Immature natural killer cell (primary cell): ENCODE results near the gene SLC29A2. TPM values are rescaled to one million over a fixed set of nuclear protein-coding genes. Genes with fewer than 3 reads are reported as not detected.

Experiments used
- DNase-seq, 3 donors: peaks; one replicate each; pipeline ENCODE4 v3.0.0; 2022; ENCODE audit warnings: mixed read lengths in 1 of 3
- H3K27ac Mint-ChIP-seq, 6 donors: one replicate each; pipeline ENCODE4 v1.8.0; 2020; ENCODE audit warnings: mixed read lengths in 6 of 6, mild to moderate bottlenecking in 5 of 6, inconsistent platforms in 4 of 6, moderate library complexity in 3 of 6
- H3K27me3 Mint-ChIP-seq, 3 donors: one replicate each; pipeline ENCODE4 v1.8.0; 2020 to 2021; ENCODE audit warnings: low read depth in 3 of 3, mild to moderate bottlenecking in 3 of 3, mixed read lengths in 3 of 3, moderate library complexity in 3 of 3, inconsistent platforms in 1 of 3
- H3K36me3 Mint-ChIP-seq, 3 donors: one replicate each; pipeline ENCODE4 v1.8.0; 2020; ENCODE audit warnings: mixed read lengths in 3 of 3, inconsistent platforms in 2 of 3, mild to moderate bottlenecking in 2 of 3
- H3K4me1 Mint-ChIP-seq, 2 donors: one replicate each; pipeline ENCODE4 v1.8.0; 2020; ENCODE audit warnings: inconsistent platforms in 2 of 2, mild to moderate bottlenecking in 2 of 2, mixed read lengths in 2 of 2, moderate library complexity in 1 of 2
- H3K4me3 Mint-ChIP-seq, 5 donors: one replicate each; pipeline ENCODE4 v1.8.0; 2020; ENCODE audit warnings: mild to moderate bottlenecking in 5 of 5, mixed read lengths in 5 of 5, inconsistent platforms in 3 of 5, moderate library complexity in 3 of 5
- H3K9me3 Mint-ChIP-seq, 6 donors: one replicate each; pipeline ENCODE4 v1.8.0; 2020; ENCODE audit warnings: mild to moderate bottlenecking in 6 of 6, mixed read lengths in 6 of 6, inconsistent platforms in 4 of 6, moderate library complexity in 3 of 6
- polyA plus RNA-seq, 3 donors: library from polyadenylated mRNA; unstranded; fragments of 300-500 nt; fragmentation: Illumina TruSeq; gene quantifications; one replicate each; pipeline ENCODE4 v1.2.3, GENCODE V29; 2021

Gene SLC29A2
- polyA plus RNA-seq, 3 donors from 2014 or later, result 0.21 to 0.32 TPM; not detected in 1

DNA sequence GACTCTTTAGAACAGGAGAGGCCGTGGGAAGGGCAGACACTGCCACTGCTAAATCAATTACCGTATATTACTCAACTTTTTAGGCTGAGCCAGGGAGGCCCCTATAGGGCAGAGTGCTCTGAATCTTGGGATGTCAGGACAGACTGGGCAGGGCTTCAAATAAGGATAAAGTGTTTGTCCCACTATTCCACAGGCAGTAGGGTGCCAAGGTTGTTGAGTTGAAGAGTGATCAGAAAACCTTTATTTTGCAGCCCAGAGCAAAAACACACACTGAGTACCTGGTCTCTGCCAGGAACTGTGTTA is 22.5 kb downstream of the SLC29A2 start:
- no peak for DNase-seq
- H3K4me3 Mint-ChIP-seq, result peak overlapping the region; percentile 18 to 95 (median 46)
- peak overlapping the region in 2 of 6 donors; percentile 33 to 36 for H3K27ac Mint-ChIP-seq
- peaks cover 26 to 27% of the 10 kb centered on the region in 2 donors for H3K4me1 Mint-ChIP-seq
- peaks cover 12 to 21% (median 16%) of the 10 kb centered on the region in 3 donors for H3K27me3 Mint-ChIP-seq
- H3K36me3 Mint-ChIP-seq, result peaks cover 0 to 4% (median 4%) of the 10 kb centered on the region in 3 donors
- H3K9me3 Mint-ChIP-seq, result peaks cover 0 to 2% (median 0%) of the 10 kb centered on the region in 6 donors

GRCh38 chr11:66347425-66348276 is 23.9 kb downstream of the SLC29A2 start, which contains the start of gene B4GAT1:
Gene B4GAT1, minus strand, starts transcription at chr11:66347629. Its CDS starts 84 bp downstream, at chr11:66347545.
- peaks cover 4 to 5% (median 5%) of the 10 kb centered on the region in 3 donors for H3K36me3 Mint-ChIP-seq
- H3K4me3 Mint-ChIP-seq, result peak within 1 kb of the TSS; percentile 92 to 98 (median 96)
- peaks cover 37 to 40% of the 10 kb centered on the region in 2 donors for H3K4me1 Mint-ChIP-seq
- H3K27me3 Mint-ChIP-seq, result peaks cover 12 to 24% (median 16%) of the 10 kb centered on the region in 3 donors
- H3K9me3 Mint-ChIP-seq, result peaks cover 0 to 2% (median 0%) of the 10 kb centered on the region in 6 donors
- peak within 1 kb of the TSS; percentile 85 to 98 (median 92) for H3K27ac Mint-ChIP-seq
- DNase-seq, result peak; percentile 80 to 84 (median 82)

DNA sequence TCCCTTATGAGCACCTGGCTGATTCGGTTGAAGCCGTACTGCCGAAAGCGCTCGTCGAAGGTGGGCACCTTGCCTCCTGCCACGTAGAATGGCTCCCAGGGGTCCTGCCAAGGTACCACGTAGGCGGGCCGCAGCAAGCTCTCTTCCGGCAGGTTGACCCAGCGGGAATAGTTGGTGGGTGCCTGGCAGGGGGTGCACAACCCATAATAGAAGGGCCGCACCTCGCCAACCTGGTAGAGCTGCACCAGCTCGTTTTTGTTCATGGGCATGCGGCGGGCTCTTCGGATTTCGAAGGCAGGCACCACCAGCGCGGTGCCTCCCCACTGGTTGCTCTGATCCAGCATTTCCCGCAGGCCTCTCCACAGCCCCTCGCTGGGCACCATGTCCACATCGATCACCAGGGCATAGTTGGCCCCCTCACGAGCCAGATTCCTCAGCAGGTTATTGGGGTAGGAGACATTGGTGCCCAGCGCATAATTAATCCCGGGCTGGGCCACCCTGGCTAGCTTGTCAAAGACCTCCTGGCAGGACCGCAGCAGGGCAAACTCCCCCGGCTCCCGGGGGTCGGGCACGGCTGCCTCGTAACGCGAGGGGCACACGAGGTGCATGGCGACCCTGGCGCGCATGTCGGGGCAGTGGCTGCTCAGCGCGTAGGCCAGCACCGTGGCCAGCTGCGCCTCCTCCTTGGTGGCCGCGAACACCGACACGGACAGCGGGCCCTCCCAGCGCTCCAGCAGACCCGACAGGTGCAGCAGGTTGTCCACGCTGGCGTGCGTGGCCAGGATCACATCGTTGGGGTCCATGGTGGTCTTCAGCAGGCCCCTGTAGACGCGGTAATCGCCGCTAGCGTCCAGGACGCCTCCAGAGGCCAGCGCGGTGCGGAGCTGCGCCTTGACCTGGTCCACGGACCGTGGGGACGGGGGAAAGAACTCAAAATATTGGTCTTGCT is 24.8 kb downstream of the SLC29A2 start:
- peaks cover 0 to 2% (median 0%) of the 10 kb centered on the region in 6 donors for H3K9me3 Mint-ChIP-seq
- peaks cover 14 to 24% (median 16%) of the 10 kb centered on the region in 3 donors for H3K27me3 Mint-ChIP-seq
- peak overlapping the region; percentile 69 to 98 (median 96) for H3K4me3 Mint-ChIP-seq
- peaks cover 10 to 11% (median 11%) of the 10 kb centered on the region in 3 donors for H3K36me3 Mint-ChIP-seq
- H3K4me1 Mint-ChIP-seq, result peaks cover 37 to 41% of the 10 kb centered on the region in 2 donors
- DNase-seq, result no peak
- peak overlapping the region in 4 of 6 donors; percentile 34 to 97 (median 94) for H3K27ac Mint-ChIP-seq

GRCh38 chr11:66345316-66345649 is 26.3 kb downstream of the SLC29A2 start:
- H3K36me3 Mint-ChIP-seq, result peaks cover 14 to 23% (median 17%) of the 10 kb centered on the region in 3 donors
- peaks cover 41% of the 10 kb centered on the region in 2 donors for H3K4me1 Mint-ChIP-seq
- H3K27me3 Mint-ChIP-seq, result peaks cover 17 to 28% (median 19%) of the 10 kb centered on the region in 3 donors
- H3K4me3 Mint-ChIP-seq, result peak overlapping the region; percentile 95 to 98 (median 96)
- DNase-seq, result no peak
- H3K9me3 Mint-ChIP-seq, result peaks cover 0 to 2% (median 0%) of the 10 kb centered on the region in 6 donors
- peak overlapping the region; percentile 91 to 97 (median 96) for H3K27ac Mint-ChIP-seq

GRCh38 chr11:66344550-66345315 is 26.8 kb downstream of the SLC29A2 start, which contains the start of gene BRMS1:
Gene BRMS1, minus strand, starts transcription at chr11:66345104. Its CDS starts 2,870 bp downstream, at chr11:66342234.
- peak within 1 kb of the TSS; percentile 91 to 97 (median 96) for H3K27ac Mint-ChIP-seq
- peaks cover 41% of the 10 kb centered on the region in 2 donors for H3K4me1 Mint-ChIP-seq

DNA sequence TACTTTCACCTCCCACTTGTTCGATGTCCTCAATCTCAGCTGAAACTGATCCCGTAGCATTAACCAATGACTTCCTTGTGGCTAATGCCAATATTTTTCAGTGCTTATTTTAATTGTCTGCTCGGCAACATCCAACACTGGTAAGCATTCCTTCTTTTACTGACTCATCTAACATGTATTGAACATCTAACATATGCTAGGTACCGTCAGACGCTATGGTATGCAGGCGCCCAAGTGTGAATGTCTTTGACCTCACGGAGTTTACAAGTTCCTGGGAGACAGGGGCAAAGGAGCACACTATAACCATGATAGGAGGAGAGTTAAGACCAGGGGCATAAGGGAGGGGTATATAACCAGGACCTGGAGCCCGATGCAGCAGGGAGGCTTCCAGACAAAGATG is 28.4 kb downstream of the SLC29A2 start:
- DNase-seq, result no peak
- peaks cover 0 to 2% (median 0%) of the 10 kb centered on the region in 6 donors for H3K9me3 Mint-ChIP-seq
- H3K27ac Mint-ChIP-seq, result peak overlapping the region in 3 of 6 donors; percentile 66 to 91 (median 68)
- H3K4me3 Mint-ChIP-seq, result peak overlapping the region; percentile 95 to 98 (median 96)
- H3K36me3 Mint-ChIP-seq, result peaks cover 19 to 37% (median 25%) of the 10 kb centered on the region in 3 donors
- peaks cover 38 to 39% of the 10 kb centered on the region in 2 donors for H3K4me1 Mint-ChIP-seq
- peaks cover 14 to 25% (median 18%) of the 10 kb centered on the region in 3 donors for H3K27me3 Mint-ChIP-seq

More at GRCh38 chr11:66344550-66345315, 26.8 kb downstream of the SLC29A2 start, which contains the start of gene BRMS1:
- peak; percentile 94 to 95 (median 94) for DNase-seq
- Mint-ChIP-seq H3K4me3 (peak within 1 kb of the TSS; percentile 95 to 98 (median 96)), H3K9me3 (peaks cover 0 to 2% (median 0%) of the 10 kb centered on the region in 6 donors), H3K36me3 (peaks cover 14 to 26% (median 17%) of the 10 kb centered on the region in 3 donors), H3K27me3 (peaks cover 17 to 30% (median 19%) of the 10 kb centered on the region in 3 donors)

- Mint-ChIP-seq H3K4me1 (peaks cover 42 to 43% of the 10 kb centered on the region in 2 donors), H3K36me3 (peaks cover 19 to 47% (median 35%) of the 10 kb centered on the region in 3 donors), H3K9me3 (no peaks in the 10 kb centered on the region), H3K27me3 (peaks cover 13 to 22% (median 15%) of the 10 kb centered on the region in 3 donors), H3K4me3 (peak overlapping the region in 1 of 5 donors; percentile 6), H3K27ac (peak overlapping the region in 1 of 6 donors; percentile 58)
- no peak for DNase-seq
Observed at GRCh38 chr11:66341502-66342126, 29.9 kb downstream of the SLC29A2 start.

DNA sequence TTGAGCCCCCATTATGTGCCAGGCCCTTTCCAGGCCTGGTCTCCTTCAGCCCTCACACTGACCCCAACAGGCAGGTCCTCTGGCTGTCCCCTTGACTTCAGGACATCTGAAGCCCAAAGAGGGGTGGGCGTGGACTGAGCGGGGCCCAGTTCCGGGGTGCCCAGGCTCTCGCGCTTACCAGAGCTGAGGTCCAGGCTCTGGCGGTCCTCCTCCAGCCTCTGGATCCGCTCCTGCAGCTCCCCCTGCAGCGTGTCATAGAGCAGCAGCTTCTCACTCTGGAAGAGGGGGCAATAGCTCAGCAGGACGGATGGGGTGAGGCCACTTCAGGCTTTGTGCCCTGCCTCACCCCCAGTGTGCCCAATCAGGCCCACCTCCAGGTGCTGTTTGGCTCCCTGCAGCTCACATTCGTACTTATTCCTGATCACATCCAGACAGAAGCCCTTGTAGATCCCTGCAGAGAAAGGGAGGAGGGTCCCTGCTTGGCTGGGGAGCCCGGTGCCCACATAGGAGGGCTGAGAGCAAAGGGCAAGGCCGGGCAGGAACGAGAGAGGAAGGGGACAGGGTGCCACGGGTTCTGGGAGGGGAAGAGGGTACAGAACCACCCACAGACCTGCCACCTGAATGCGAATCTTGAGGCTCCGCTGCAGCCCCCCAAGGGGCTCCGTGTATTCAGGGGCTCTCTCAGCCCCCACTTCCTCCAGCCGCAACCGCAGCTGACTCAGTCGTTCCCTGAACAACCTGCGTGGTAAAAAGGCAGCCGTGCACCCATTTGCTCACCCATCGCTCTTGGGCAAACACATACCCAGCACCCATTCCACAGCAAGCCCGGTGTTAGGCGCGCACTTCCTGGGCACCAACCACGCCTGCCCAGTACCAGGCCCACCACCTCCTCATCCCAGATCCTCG is 30.7 kb downstream of the SLC29A2 start:
- Mint-ChIP-seq H3K4me1 (peaks cover 47 to 48% of the 10 kb centered on the region in 2 donors), H3K9me3 (no peaks in the 10 kb centered on the region), H3K27me3 (peaks cover 15 to 26% (median 20%) of the 10 kb centered on the region in 3 donors), H3K36me3 (peaks cover 19 to 48% (median 36%) of the 10 kb centered on the region in 3 donors), H3K27ac (no peak overlapping the region), H3K4me3 (no peak overlapping the region)
- no peak for DNase-seq

GRCh38 chr11:66339686-66340483 is 31.7 kb downstream of the SLC29A2 start:
- Mint-ChIP-seq H3K36me3 (peaks cover 19 to 48% (median 36%) of the 10 kb centered on the region in 3 donors), H3K27ac (no peak overlapping the region), H3K4me1 (peaks cover 38 to 42% of the 10 kb centered on the region in 2 donors), H3K9me3 (no peaks in the 10 kb centered on the region), H3K4me3 (no peak overlapping the region), H3K27me3 (peaks cover 11 to 22% (median 15%) of the 10 kb centered on the region in 3 donors)
- no peak for DNase-seq

- no peak for DNase-seq
- peaks cover 11 to 17% (median 13%) of the 10 kb centered on the region in 3 donors for H3K27me3 Mint-ChIP-seq
- H3K4me1 Mint-ChIP-seq, result peaks cover 32 to 35% of the 10 kb centered on the region in 2 donors
- peak overlapping the region in 2 of 6 donors; percentile 33 to 43 for H3K27ac Mint-ChIP-seq
- H3K4me3 Mint-ChIP-seq, result no peak overlapping the region
- H3K36me3 Mint-ChIP-seq, result peaks cover 19 to 48% (median 36%) of the 10 kb centered on the region in 3 donors
- no peaks in the 10 kb centered on the region for H3K9me3 Mint-ChIP-seq
Observed at GRCh38 chr11:66339162-66339675, 32.3 kb downstream of the SLC29A2 start.
